GM12878 (cell line): ENCODE results near the gene ERC2. TPM values are rescaled to one million over a fixed set of nuclear protein-coding genes. Genes with fewer than 3 reads are reported as not detected.

Source experiments
- ATAC-seq: fragments of 200-7000 bp; cut with Tn5 transposase; 3 replicates; pipeline ENCODE4 v1.9.1; 2020; ENCODE audit warnings: mild to moderate bottlenecking, moderate library complexity
- BruUV-seq: library from RNA; stranded (reverse); fragments of 400-500 nt; replicated peaks from 2 replicates; lab custom pipeline; 2021; lab: Mats Ljungman, UMichigan
- CTCF ChIA-PET: fragments of 300-600 bp; sonication (Branson Sonifier 250); formaldehyde crosslinking; extraction: SDS; loops from one replicate; lab custom pipeline; 2021; ENCODE audit warnings: inconsistent platforms; lab: Yijun Ruan, JAX
- POLR2A ChIA-PET: fragments of 350-600 bp; formaldehyde crosslinking; extraction: SDS; loops from one replicate; lab custom pipeline; 2021; ENCODE audit warnings: inconsistent platforms; lab: Charles Lee
- RAD21 ChIA-PET: fragments of 300-600 bp; sonication (Branson Sonifier 250); formaldehyde crosslinking; loops from one replicate; lab custom pipeline; 2023; ENCODE audit warnings: antibody characterized with exemption; ENCODE audit not compliant: unreplicated experiment; lab: Charles Lee
- SMC1A ChIA-PET: fragments of 300-600 bp; sonication (Branson Sonifier 250); formaldehyde crosslinking; loops from one replicate; lab custom pipeline; 2023; ENCODE audit not compliant: unreplicated experiment, uncharacterized antibody; lab: Charles Lee
- DNase-seq: peaks from one replicate; pipeline ENCODE4 v3.0.0-alpha.2; 2011; ENCODE audit warnings: low read depth, low spot score
- FAIRE-seq: peaks from 3 replicates; lab custom pipeline; 2011; peaks lifted over from hg19 to GRCh38; lab: Jason Lieb, UNC
- H2AFZ ChIP-seq: 2 replicates; pipeline ENCODE4 v1.6.0; 2011; ENCODE audit warnings: low read depth, low read length, control low read depth; ENCODE audit not compliant: control insufficient read depth
- H3K27ac ChIP-seq: 2 replicates; pipeline ENCODE4 v1.5.1; 2011; ENCODE audit warnings: control low read depth; ENCODE audit not compliant: control insufficient read depth, insufficient read depth
- H3K27me3 ChIP-seq, 2 experiments: replicated peaks in 1 of 2; 2 replicates each; pipeline versions ENCODE4 v1.6.0 to v1.6.1; 2011; ENCODE audit warnings: low read length in 1 of 2; ENCODE audit not compliant: control insufficient read depth in 2 of 2, insufficient read depth in 2 of 2
- H3K36me3 ChIP-seq, 2 experiments: 2 replicates each; pipeline ENCODE4 v1.5.1; 2011; ENCODE audit warnings: low read length in 1 of 2; ENCODE audit not compliant: control insufficient read depth in 2 of 2, insufficient read depth in 2 of 2
- H3K4me1 ChIP-seq: 2 replicates; pipeline ENCODE4 v1.6.1; 2011; ENCODE audit warnings: mild to moderate bottlenecking, low read length, moderate library complexity, mixed read lengths; ENCODE audit not compliant: control insufficient read depth, insufficient read depth
- H3K4me2 ChIP-seq: 2 replicates; pipeline ENCODE4 v1.6.0; 2011; ENCODE audit warnings: control low read depth; ENCODE audit not compliant: control insufficient read depth, insufficient read depth
- H3K4me3 ChIP-seq: fragments of 200-600 bp; sonication (generic); 2 replicates; pipeline ENCODE4 v1.5.1; 2016
- H3K79me2 ChIP-seq: 2 replicates; pipeline ENCODE4 v1.6.0; 2011; ENCODE audit warnings: low read length; ENCODE audit not compliant: control insufficient read depth, insufficient read depth
- H3K9ac ChIP-seq: 2 replicates; pipeline ENCODE4 v1.8.0; 2011; ENCODE audit warnings: low read length, control low read depth, mixed read lengths; ENCODE audit not compliant: control insufficient read depth, insufficient read depth
- H3K9me3 ChIP-seq: replicated peaks from 3 replicates; pipeline ENCODE4 v1.5.1; 2011; ENCODE audit warnings: mild to moderate bottlenecking, low read length; ENCODE audit not compliant: control insufficient read depth, insufficient read depth
- H4K20me1 ChIP-seq: 2 replicates; pipeline ENCODE4 v1.6.0; 2011; ENCODE audit not compliant: control insufficient read depth, insufficient read depth
- ATF7 ChIP-seq: fragments of 450-650 bp; IDR thresholded peaks from 2 replicates; pipeline ENCODE4 v1.6.1; 2016; ENCODE audit warnings: low read depth, mild to moderate bottlenecking
- BACH1 ChIP-seq: fragments of 450-650 bp; IDR thresholded peaks from 2 replicates; pipeline ENCODE4 v1.6.1; 2017; ENCODE audit warnings: mild to moderate bottlenecking, borderline replicate concordance
- EED ChIP-seq: sonication (generic); IDR thresholded peaks from 2 replicates; pipeline ENCODE4 v1.6.1; 2016; ENCODE audit warnings: antibody characterized with exemption, low read depth
- EZH2 ChIP-seq: IDR thresholded peaks from 2 replicates; pipeline ENCODE4 v1.6.1; 2012; ENCODE audit warnings: low read depth, mild to moderate bottlenecking, control low read depth, inconsistent platforms, low read length, borderline replicate concordance; ENCODE audit not compliant: control insufficient read depth
- HDGF ChIP-seq: fragments of 450-650 bp; IDR thresholded peaks from 2 replicates; pipeline ENCODE4 v1.6.1; 2016; ENCODE audit warnings: antibody characterized with exemption
- JUND ChIP-seq: IDR thresholded peaks from 2 replicates; pipeline ENCODE4 v1.6.1; 2012; ENCODE audit warnings: low read depth, mild to moderate bottlenecking, low read length, improper control_type of control experiment, moderate library complexity
- KDM1A ChIP-seq: fragments of 200-600 bp; sonication (generic); IDR thresholded peaks from 2 replicates; pipeline ENCODE4 v1.6.1; 2016; ENCODE audit warnings: borderline replicate concordance
- NBN ChIP-seq: fragments of 450-650 bp; IDR thresholded peaks from 2 replicates; pipeline ENCODE4 v1.6.1; 2016
- PAX5 ChIP-seq: IDR thresholded peaks from 2 replicates; pipeline ENCODE4 v1.6.1; 2011; ENCODE audit warnings: low read depth, low read length, borderline replicate concordance
- PML ChIP-seq: IDR thresholded peaks from 2 replicates; pipeline ENCODE4 v1.6.1; 2012; ENCODE audit warnings: low read length, inconsistent platforms
- POLR2AphosphoS2 ChIP-seq: IDR thresholded peaks from 2 replicates; pipeline ENCODE4 v1.6.1; 2011; ENCODE audit warnings: low read depth, mild to moderate bottlenecking, low read length, improper control_type of control experiment, moderate library complexity
- POLR2AphosphoS5 ChIP-seq: IDR thresholded peaks from 2 replicates; pipeline ENCODE4 v1.6.1; 2011; ENCODE audit warnings: mild to moderate bottlenecking, low read length, inconsistent platforms
- POU2F2 ChIP-seq: IDR thresholded peaks from 3 replicates; pipeline ENCODE4 v1.6.1; 2011; ENCODE audit warnings: low read depth, mild to moderate bottlenecking, low read length, borderline replicate concordance
- SMAD5 ChIP-seq: IDR thresholded peaks from 2 replicates; pipeline ENCODE4 v1.6.1; 2016; ENCODE audit warnings: antibody characterized with exemption, low read depth
- ZNF217 ChIP-seq: fragments of 450-650 bp; IDR thresholded peaks from 2 replicates; pipeline ENCODE4 v1.6.1; 2017; ENCODE audit warnings: antibody characterized with exemption, mild to moderate bottlenecking
- WGBS: methylation state at CpG from one replicate; pipeline ENCODE4 v1.1.6; 2016; ENCODE audit warnings: low lambda C conversion rate; ENCODE audit not compliant: insufficient replicate concordance, insufficient coverage; ENCODE audit errors: missing lambda C conversion rate; 5-methylcytosine and 5-hydroxymethylcytosine counted together
- in situ Hi-C: fragments of 300-500 bp; cut with MboI; formaldehyde crosslinking; loops from 9 replicates; pipeline ENCODE4 v1.14.3; 2018; ENCODE audit warnings: mixed read lengths
- intact Hi-C: fragments of 100-400 bp; cut with micrococcal nuclease; formaldehyde crosslinking; loops from one replicate; pipeline ENCODE4 v1.14.2; 2022; ENCODE audit not compliant: unreplicated experiment
- polyA plus RNA-seq, 11 experiments: library from polyadenylated mRNA; depleted of rRNA in 4 of 11; unstranded in 6 of 11; stranded (reverse) in 5 of 11; fragments of >200 nt; fragmentation: Nextera tagmentation in 4 of 11; fragmentation: Illumina TruSeq in 1 of 11; extraction: Ambion mirVana in 4 of 11; extraction: Trizol in 1 of 11; gene quantifications; 1 replicate in 1 of 11; 2 replicates in 10 of 11; pipeline versions ENCODE4 v1.2.1 to v1.2.3, GENCODE V29; 2011 to 2016; ENCODE audit warnings: inconsistent platforms in 2 of 11, missing spikeins in 2 of 11, low read depth in 1 of 11
- total RNA-seq, 4 experiments: library from RNA; depleted of rRNA in 3 of 4; stranded (reverse); fragments of >200 nt in 3 of 4; fragmentation: Illumina TruSeq in 1 of 4; extraction: Trizol in 1 of 4; gene quantifications; 2 replicates each; pipeline versions ENCODE4 v1.2.1 to v1.2.3, GENCODE V29; 2013 to 2021
- TF ChIP-seq, protein P1 (sequence below): fragments of 450-650 bp; IDR thresholded peaks from 2 replicates; pipeline ENCODE4 v1.6.1; 2017; ENCODE audit warnings: borderline replicate concordance
- TF ChIP-seq, protein P2 (sequence below): IDR thresholded peaks from 2 replicates; pipeline ENCODE4 v1.6.1; 2011; ENCODE audit warnings: low read depth, low read length, improper control_type of control experiment, borderline replicate concordance
- TF ChIP-seq, protein P3 (sequence below): fragments of 450-650 bp; formaldehyde crosslinking; IDR thresholded peaks from 2 replicates; pipeline ENCODE4 v1.4.0; 2020; ENCODE audit warnings: mild to moderate bottlenecking, moderate library complexity

Gene ERC2
- total and polyA plus RNA-seq, 10 of the 15 experiments (the other 5 are each of a cell fraction or from before 2014, with no cell fraction given), result 0.06 to 1.4 (median 0.12) TPM; not detected in 3

DNA sequence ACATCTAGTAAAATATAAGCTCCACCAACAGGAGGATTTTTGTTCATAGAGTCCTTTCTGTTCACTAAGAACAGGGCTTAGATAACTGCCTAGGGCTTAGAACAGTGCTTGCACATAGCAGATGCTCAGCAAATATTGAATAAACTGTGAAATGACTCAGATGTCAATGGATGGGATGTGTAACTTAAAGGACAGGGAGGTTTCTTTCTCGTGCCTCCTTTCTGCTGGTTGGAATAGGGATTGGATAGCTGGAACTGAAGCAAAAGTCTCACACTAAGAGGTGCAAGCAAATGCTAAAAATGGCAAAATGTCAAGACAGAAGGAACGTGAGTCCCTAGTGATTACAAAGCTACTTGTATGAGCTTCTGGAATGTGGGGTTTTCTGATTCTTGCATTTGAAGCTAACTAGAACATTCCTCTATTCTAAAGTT, 588.4 kb downstream of the ERC2 start:
- POLR2A ChIA-PET, result no interaction called here
- no peaks in the 10 kb centered on the region for H4K20me1 ChIP-seq
- H3K36me3 ChIP-seq, result no peaks in the 10 kb centered on the region
- DNase-seq (no peak), FAIRE-seq (no peak), ATAC-seq (no peak)
- H2AFZ ChIP-seq, result no peak overlapping the region
- no peak overlapping the region for H3K27ac ChIP-seq
- CTCF ChIA-PET, result no interaction called here
- in situ Hi-C loops, result no loop called here
- H3K4me3 ChIP-seq, result no peak overlapping the region
- TF ChIP-seq, protein P1, sequence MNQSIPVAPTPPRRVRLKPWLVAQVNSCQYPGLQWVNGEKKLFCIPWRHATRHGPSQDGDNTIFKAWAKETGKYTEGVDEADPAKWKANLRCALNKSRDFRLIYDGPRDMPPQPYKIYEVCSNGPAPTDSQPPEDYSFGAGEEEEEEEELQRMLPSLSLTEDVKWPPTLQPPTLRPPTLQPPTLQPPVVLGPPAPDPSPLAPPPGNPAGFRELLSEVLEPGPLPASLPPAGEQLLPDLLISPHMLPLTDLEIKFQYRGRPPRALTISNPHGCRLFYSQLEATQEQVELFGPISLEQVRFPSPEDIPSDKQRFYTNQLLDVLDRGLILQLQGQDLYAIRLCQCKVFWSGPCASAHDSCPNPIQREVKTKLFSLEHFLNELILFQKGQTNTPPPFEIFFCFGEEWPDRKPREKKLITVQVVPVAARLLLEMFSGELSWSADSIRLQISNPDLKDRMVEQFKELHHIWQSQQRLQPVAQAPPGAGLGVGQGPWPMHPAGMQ, result no peak
- TF ChIP-seq PAX5 (no peak), ATF7 (no peak), BACH1 (no peak), PML (no peak), POLR2AphosphoS2 (no peak), POU2F2 (no peak), KDM1A (no peak), JUND (no peak), SMAD5 (no peak), ZNF217 (no peak), POLR2AphosphoS5 (no peak), NBN (no peak), HDGF (no peak), EED (no peak), EZH2 (no peak)
- TF ChIP-seq, protein P2, sequence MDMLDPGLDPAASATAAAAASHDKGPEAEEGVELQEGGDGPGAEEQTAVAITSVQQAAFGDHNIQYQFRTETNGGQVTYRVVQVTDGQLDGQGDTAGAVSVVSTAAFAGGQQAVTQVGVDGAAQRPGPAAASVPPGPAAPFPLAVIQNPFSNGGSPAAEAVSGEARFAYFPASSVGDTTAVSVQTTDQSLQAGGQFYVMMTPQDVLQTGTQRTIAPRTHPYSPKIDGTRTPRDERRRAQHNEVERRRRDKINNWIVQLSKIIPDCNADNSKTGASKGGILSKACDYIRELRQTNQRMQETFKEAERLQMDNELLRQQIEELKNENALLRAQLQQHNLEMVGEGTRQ, result no peak
- TF ChIP-seq, protein P3, sequence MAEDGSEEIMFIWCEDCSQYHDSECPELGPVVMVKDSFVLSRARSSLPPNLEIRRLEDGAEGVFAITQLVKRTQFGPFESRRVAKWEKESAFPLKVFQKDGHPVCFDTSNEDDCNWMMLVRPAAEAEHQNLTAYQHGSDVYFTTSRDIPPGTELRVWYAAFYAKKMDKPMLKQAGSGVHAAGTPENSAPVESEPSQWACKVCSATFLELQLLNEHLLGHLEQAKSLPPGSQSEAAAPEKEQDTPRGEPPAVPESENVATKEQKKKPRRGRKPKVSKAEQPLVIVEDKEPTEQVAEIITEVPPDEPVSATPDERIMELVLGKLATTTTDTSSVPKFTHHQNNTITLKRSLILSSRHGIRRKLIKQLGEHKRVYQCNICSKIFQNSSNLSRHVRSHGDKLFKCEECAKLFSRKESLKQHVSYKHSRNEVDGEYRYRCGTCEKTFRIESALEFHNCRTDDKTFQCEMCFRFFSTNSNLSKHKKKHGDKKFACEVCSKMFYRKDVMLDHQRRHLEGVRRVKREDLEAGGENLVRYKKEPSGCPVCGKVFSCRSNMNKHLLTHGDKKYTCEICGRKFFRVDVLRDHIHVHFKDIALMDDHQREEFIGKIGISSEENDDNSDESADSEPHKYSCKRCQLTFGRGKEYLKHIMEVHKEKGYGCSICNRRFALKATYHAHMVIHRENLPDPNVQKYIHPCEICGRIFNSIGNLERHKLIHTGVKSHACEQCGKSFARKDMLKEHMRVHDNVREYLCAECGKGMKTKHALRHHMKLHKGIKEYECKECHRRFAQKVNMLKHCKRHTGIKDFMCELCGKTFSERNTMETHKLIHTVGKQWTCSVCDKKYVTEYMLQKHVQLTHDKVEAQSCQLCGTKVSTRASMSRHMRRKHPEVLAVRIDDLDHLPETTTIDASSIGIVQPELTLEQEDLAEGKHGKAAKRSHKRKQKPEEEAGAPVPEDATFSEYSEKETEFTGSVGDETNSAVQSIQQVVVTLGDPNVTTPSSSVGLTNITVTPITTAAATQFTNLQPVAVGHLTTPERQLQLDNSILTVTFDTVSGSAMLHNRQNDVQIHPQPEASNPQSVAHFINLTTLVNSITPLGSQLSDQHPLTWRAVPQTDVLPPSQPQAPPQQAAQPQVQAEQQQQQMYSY, result no peak
- no TSS peak for BruUV-seq
- H3K9ac ChIP-seq, result no peak overlapping the region
- no peaks in the 10 kb centered on the region for H3K4me1 ChIP-seq
- SMC1A ChIA-PET, result no interaction called here
- RAD21 ChIA-PET, result no interaction called here
- intact Hi-C loops, result no loop called here
- 0% methylated on average over 2 of the region's 2 CpGs for WGBS
- no peaks in the 10 kb centered on the region for H3K79me2 ChIP-seq
- H3K4me2 ChIP-seq, result no peak overlapping the region
- no peaks in the 10 kb centered on the region for H3K9me3 ChIP-seq
- H3K27me3 ChIP-seq, result peaks cover 2 to 5% of the 10 kb centered on the region in 2 experiments; a peak in 1 of 4 replicates
